Neural crest cell (in vitro differentiated cells): Measurements from ENCODE around the gene ANKFY1. TPM values are rescaled to one million over a fixed set of nuclear protein-coding genes. Genes with fewer than 3 reads are reported as not detected.
A peak's percentile ranks its signal among the peaks of the same experiment; 100 is the strongest.

Source experiments
- DNase-seq: peaks from one replicate; pipeline ENCODE4 v3.0.0; 2021; ENCODE audit warnings: low read depth, mixed read lengths, low spot score
- H3K27ac Mint-ChIP-seq: one replicate; pipeline ENCODE4 v1.8.0; 2021; ENCODE audit warnings: mild to moderate bottlenecking, mixed read lengths; ENCODE audit not compliant: unreplicated experiment
- H3K27me3 Mint-ChIP-seq: 2 replicates; pipeline ENCODE4 v1.8.0; 2021; ENCODE audit warnings: low read depth, mild to moderate bottlenecking, mixed read lengths
- H3K36me3 Mint-ChIP-seq: 2 replicates; pipeline ENCODE4 v1.8.0; 2021; ENCODE audit warnings: low read depth, mild to moderate bottlenecking, mixed read lengths
- H3K4me1 Mint-ChIP-seq: 2 replicates; pipeline ENCODE4 v1.8.0; 2021; ENCODE audit warnings: mixed read lengths
- H3K4me3 Mint-ChIP-seq: one replicate; pipeline ENCODE4 v1.8.0; 2021; ENCODE audit warnings: mild to moderate bottlenecking, mixed read lengths
- H3K9me3 Mint-ChIP-seq: 2 replicates; pipeline ENCODE4 v1.8.0; 2021; ENCODE audit warnings: mixed read lengths
- long read RNA-seq: library from polyadenylated mRNA; unstranded; transcript quantifications from one replicate; pipeline ENCODE4 v2.0.0, GENCODE V29; 2020
- total RNA-seq: library from RNA; stranded (reverse); gene quantifications from 2 replicates; pipeline ENCODE4 v1.2.1, GENCODE V29; 2021
- TF ChIP-seq, protein P1 (sequence below): fragments of 200-600 bp; sonication (generic); conservative IDR thresholded peaks from 2 replicates; pipeline ENCODE4 v1.5.0; 2021; ENCODE audit warnings: antibody characterized with exemption, mild to moderate bottlenecking

Gene ANKFY1, protein sequence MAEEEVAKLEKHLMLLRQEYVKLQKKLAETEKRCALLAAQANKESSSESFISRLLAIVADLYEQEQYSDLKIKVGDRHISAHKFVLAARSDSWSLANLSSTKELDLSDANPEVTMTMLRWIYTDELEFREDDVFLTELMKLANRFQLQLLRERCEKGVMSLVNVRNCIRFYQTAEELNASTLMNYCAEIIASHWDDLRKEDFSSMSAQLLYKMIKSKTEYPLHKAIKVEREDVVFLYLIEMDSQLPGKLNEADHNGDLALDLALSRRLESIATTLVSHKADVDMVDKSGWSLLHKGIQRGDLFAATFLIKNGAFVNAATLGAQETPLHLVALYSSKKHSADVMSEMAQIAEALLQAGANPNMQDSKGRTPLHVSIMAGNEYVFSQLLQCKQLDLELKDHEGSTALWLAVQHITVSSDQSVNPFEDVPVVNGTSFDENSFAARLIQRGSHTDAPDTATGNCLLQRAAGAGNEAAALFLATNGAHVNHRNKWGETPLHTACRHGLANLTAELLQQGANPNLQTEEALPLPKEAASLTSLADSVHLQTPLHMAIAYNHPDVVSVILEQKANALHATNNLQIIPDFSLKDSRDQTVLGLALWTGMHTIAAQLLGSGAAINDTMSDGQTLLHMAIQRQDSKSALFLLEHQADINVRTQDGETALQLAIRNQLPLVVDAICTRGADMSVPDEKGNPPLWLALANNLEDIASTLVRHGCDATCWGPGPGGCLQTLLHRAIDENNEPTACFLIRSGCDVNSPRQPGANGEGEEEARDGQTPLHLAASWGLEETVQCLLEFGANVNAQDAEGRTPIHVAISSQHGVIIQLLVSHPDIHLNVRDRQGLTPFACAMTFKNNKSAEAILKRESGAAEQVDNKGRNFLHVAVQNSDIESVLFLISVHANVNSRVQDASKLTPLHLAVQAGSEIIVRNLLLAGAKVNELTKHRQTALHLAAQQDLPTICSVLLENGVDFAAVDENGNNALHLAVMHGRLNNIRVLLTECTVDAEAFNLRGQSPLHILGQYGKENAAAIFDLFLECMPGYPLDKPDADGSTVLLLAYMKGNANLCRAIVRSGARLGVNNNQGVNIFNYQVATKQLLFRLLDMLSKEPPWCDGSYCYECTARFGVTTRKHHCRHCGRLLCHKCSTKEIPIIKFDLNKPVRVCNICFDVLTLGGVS
- total RNA-seq, result 73.5 and 78.1 TPM in 2 replicates
- long read RNA-seq, full-length matches to known transcripts, result 7 of 58 reads
- long read RNA-seq, partial matches to known transcripts, result 8 of 58 reads
- long read RNA-seq, other reads (novel, unspliced or antisense), result 43 of 58 reads

GRCh38 chr17:4263282-4264215 lies at the start of gene ANKFY1:
Gene ANKFY1 (minus strand): TSS chr17:4263979. CDS start chr17:4263941, 38 bp downstream.
- DNase-seq, result peak; percentile 99
- Mint-ChIP-seq H3K4me3 (peak within 1 kb of the TSS; percentile 94), H3K9me3 (peaks cover 4% of the 10 kb centered on the region), H3K27me3 (no peaks in the 10 kb centered on the region), H3K36me3 (peaks cover 17% of the 10 kb centered on the region), H3K4me1 (peaks cover 26% of the 10 kb centered on the region), H3K27ac (peak within 1 kb of the TSS; percentile 83)
- TF ChIP-seq, protein P1, sequence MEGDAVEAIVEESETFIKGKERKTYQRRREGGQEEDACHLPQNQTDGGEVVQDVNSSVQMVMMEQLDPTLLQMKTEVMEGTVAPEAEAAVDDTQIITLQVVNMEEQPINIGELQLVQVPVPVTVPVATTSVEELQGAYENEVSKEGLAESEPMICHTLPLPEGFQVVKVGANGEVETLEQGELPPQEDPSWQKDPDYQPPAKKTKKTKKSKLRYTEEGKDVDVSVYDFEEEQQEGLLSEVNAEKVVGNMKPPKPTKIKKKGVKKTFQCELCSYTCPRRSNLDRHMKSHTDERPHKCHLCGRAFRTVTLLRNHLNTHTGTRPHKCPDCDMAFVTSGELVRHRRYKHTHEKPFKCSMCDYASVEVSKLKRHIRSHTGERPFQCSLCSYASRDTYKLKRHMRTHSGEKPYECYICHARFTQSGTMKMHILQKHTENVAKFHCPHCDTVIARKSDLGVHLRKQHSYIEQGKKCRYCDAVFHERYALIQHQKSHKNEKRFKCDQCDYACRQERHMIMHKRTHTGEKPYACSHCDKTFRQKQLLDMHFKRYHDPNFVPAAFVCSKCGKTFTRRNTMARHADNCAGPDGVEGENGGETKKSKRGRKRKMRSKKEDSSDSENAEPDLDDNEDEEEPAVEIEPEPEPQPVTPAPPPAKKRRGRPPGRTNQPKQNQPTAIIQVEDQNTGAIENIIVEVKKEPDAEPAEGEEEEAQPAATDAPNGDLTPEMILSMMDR, result no peak

GRCh38 chr17:4310354-4311060 lies 46.7 kb upstream of the ANKFY1 start:
- no peak for DNase-seq
- no peaks in the 10 kb centered on the region for H3K27me3 Mint-ChIP-seq
- no peak overlapping the region for H3K4me3 Mint-ChIP-seq
- TF ChIP-seq, protein P1, result no peak
- peaks cover 24% of the 10 kb centered on the region for H3K4me1 Mint-ChIP-seq
- H3K36me3 Mint-ChIP-seq, result peaks cover 18% of the 10 kb centered on the region
- H3K27ac Mint-ChIP-seq, result no peak overlapping the region
- H3K9me3 Mint-ChIP-seq, result peaks cover 11% of the 10 kb centered on the region

GRCh38 chr17:4309897-4310296 lies 46.1 kb upstream of the ANKFY1 start:
- H3K27me3 Mint-ChIP-seq, result no peaks in the 10 kb centered on the region
- peaks cover 11% of the 10 kb centered on the region for H3K9me3 Mint-ChIP-seq
- no peak for DNase-seq
- peaks cover 18% of the 10 kb centered on the region for H3K36me3 Mint-ChIP-seq
- H3K27ac Mint-ChIP-seq, result no peak overlapping the region
- TF ChIP-seq, protein P1, result no peak
- peaks cover 24% of the 10 kb centered on the region for H3K4me1 Mint-ChIP-seq
- H3K4me3 Mint-ChIP-seq, result no peak overlapping the region

- Mint-ChIP-seq H3K36me3 (peaks cover 18% of the 10 kb centered on the region), H3K9me3 (peaks cover 11% of the 10 kb centered on the region), H3K27me3 (no peaks in the 10 kb centered on the region), H3K27ac (no peak overlapping the region), H3K4me3 (no peak overlapping the region), H3K4me1 (peaks cover 21% of the 10 kb centered on the region)
- no peak for DNase-seq
- TF ChIP-seq, protein P1, result no peak
Measured at GRCh38 chr17:4307179-4307930, 43.6 kb upstream of the ANKFY1 start.
